Right lobe of liver (tissue), 4 donors: ENCODE data around the gene C10orf90.

ENCODE experiments used
- CTCF ChIP-seq, 4 donors: fragments of 200-600 bp in 3 of 4; fragments of 450-650 bp in 1 of 4; IDR thresholded peaks; one replicate each; pipeline versions ENCODE4 v1.5.1 to v1.8.0; 2016 to 2022; ENCODE audit warnings: antibody characterized with exemption in 4 of 4, mild to moderate bottlenecking in 2 of 4
- POLR2A ChIP-seq: fragments of 450-650 bp; IDR thresholded peaks from one replicate; pipeline ENCODE4 v1.6.1; 2017; ENCODE audit warnings: antibody characterized with exemption, mild to moderate bottlenecking
- donor health status: DM: no; HTN: no; CAD: no.
- donor health status: DM: no; HTN: no; CAD: no.
- donor health status: DM: no; HTN: yes; CAD: no.

- TF ChIP-seq CTCF (IDR thresholded peaks at IDR 0.05) (no peak), POLR2A (no peak)
Observed at GRCh38 chr10:126407831-126408230, 262.7 kb downstream of the C10orf90 start.
